HK-2 (cell line): ENCODE results near the gene RAB29.

Experiments
- DNase-seq: peaks from one replicate; pipeline ENCODE4 v3.0.0-alpha.2; 2018; ENCODE audit not compliant: unreplicated experiment

Gene RAB29

GRCh38 chr1:205794011-205794730, 18.9 kb upstream of the RAB29 start:
- no peak for DNase-seq

- DNase-seq, result no peak
Observed at GRCh38 chr1:205792961-205793673, 17.8 kb upstream of the RAB29 start.

DNA sequence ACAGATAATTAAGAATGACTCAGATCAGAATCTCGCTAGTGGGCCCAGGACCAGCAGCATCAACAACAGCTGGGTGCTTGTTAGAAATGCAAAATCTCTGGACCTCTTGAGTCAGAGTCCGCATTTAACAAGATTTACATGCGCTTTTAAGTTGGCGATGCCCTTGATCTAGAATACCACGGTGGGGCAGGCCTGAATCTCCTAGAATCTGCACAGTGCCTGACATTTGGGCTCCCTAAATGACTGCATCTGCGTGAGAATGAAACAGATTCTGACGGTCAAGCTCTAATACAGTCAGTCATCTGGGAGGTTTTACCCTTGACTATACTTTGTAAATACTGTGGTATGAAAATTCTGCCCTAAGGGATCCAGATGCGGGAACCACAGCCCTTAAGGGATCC, 17.2 kb upstream of the RAB29 start:
- DNase-seq, result no peak

DNA sequence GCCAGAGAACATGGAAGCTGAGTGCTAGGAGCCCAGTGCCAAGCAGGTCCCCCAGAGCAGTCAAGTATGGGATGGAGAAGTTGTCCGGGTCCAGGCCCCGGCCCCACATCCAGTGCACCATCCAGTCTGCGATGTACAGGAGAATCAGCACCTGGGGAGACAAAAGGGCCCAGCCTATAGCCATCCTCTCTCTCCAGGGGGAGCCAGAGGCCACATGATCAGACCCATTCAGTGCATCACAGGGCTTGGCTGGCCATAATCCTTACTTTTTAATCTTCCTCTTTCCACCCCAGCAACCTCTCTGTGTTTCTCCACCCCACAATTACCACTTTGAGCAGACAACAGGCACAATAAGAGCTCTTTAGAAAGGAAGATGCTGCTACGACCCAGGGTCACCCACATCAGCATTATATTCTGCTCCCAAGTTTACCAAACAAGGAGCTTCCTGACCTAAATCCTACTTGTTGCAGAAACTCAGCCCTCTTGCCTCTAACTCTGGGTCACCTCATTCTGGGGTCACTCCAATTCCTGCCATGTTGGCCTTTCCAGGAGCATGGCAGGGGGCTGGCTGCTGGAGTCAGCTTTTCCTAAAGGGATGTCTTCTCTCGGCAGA, 16.4 kb upstream of the RAB29 start:
- peak; percentile 64 for DNase-seq

- DNase-seq, result no peak
Observed at GRCh38 chr1:205787287-205787916, 12.1 kb upstream of the RAB29 start.

GRCh38 chr1:205786601-205787000, 11.3 kb upstream of the RAB29 start:
- no peak for DNase-seq

- DNase-seq, result no peak
Observed at GRCh38 chr1:205785446-205785845, 10.2 kb upstream of the RAB29 start.

DNA sequence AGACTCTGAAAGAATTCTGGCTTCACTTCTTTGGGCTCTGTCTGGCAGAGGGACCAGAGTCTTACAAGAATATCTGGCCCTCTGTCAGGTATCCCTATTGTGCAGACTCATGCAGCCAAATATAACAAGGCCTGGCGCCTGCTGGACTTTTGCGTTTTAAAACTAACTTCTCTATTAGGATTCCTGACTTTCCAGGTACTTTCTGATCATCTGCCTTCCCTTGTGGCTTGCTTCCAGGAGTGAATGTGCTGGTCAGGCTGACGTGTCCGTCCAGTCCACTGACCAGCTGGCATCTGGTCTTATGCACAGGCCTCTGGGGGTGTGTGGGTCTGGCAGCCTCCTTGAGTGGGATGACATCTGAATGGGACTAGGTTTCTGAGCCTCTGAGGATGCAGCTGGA, 8.6 kb upstream of the RAB29 start:
- DNase-seq, result peak; percentile 54

- DNase-seq, result no peak
Observed at GRCh38 chr1:205783433-205783795, 8.1 kb upstream of the RAB29 start.

- DNase-seq, result no peak
Observed at GRCh38 chr1:205782627-205783432, 7.5 kb upstream of the RAB29 start.

DNA sequence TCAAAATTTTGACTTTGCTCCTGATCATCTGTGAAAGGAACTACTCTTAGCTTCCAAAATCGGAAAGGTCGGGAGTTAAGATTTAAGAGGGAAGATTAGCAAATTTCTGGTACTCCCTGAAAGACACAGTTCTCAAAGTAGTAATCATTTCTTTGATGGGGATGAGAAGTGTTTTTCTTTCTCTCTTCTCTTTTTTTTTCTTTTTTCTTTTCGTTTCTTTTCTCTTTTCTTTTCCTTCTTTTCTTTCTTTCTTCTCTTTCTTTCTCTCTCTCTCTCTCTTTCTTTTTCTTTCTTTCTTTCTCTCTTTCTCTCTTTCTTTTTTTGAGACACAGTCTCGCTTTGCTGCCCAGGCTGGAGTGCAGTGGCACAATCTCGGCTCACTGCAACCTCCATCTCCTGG, 5.1 kb upstream of the RAB29 start:
- no peak for DNase-seq

- no peak for DNase-seq
Observed at GRCh38 chr1:205777994-205778393, 2.7 kb upstream of the RAB29 start.

GRCh38 chr1:205775717-205776056, 405 bp upstream of the RAB29 start:
- no peak for DNase-seq

DNA sequence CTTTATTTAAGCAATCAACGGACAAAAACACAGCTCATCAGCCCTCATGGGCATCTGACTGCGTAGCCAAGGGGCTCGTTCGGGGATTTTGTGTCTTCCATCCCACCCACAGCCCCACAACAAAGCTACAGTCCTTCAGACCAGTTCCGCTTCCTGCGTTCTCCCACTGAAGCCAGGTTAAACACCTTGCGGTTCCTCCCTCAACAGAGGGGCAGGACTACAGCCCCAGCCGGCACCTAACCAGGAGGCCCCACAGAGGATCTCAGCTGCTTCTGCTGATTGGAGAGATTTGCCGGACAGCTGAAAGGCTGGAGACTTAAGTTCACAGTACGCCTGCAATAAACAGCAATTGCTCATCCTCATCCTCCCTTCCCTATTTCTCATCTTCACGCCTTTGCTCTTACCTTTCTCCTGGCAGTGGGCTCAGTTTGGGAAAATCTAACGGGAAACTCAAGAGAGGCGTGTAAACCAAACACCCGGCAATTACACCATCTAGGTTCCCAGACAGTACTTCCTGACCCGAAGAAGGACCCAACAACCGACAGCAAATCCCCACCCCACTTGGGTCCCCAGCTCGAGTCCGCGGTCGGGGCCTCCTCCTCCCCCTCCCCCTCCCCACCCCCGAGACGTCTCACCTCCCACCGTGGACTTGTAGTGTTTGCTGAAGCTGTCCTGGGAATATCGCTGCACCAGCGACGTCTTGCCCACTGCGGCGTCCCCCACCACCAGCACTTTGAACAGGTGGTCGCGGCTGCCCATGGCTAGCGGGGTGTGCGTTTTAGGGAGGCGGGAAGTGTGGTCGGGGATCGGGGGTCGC, 876 bp downstream of the RAB29 start:
- peak; percentile 21 for DNase-seq

- no peak for DNase-seq
Observed at GRCh38 chr1:205772607-205773032, 2.7 kb downstream of the RAB29 start.

- no peak for DNase-seq
Observed at GRCh38 chr1:205770618-205771017, 4.7 kb downstream of the RAB29 start.

DNA sequence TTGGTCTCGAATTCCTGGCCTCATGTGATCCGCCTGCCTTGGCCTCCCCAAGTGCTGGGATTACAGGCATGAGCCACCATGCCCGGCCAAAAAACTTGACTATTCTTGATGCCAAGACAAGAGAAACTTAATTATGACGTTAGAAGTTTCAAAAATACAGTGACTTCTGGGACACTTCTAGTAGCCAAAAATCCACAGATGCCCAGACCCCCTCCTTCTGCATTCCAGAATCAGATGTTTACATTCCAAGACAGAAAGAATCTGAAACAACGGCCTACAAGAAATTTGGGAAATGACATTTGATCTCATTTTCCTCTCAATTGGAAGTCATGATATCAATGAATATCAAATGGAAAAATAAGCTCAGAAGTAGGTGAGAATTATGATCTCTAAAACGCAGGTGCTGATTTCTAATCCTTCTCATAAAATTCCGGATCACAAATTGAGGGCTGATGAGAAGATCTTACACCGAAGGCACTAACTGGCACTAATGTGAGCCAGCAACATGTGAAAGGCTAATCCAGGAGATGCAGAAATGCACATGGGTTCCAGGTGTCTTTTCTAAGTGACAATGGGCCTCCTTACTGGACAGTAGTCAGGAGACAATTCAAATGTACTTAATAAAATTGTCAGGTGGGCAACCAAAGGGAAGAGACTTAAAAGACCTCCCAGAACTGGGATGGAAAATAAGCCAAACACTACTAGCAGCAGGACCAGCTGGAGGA, 5.5 kb downstream of the RAB29 start:
- no peak for DNase-seq

GRCh38 chr1:205767248-205767647, 8.0 kb downstream of the RAB29 start:
- no peak for DNase-seq

- DNase-seq, result no peak
Observed at GRCh38 chr1:205766570-205766969, 8.7 kb downstream of the RAB29 start.

GRCh38 chr1:205766038-205766437, 9.2 kb downstream of the RAB29 start:
- peak; percentile 36 for DNase-seq
